Activated CD4-positive, CD25-positive, alpha-beta regulatory T cell treated with anti-CD3 and anti-CD28 coated beads, Interleukin-2, amount 50 U/mL, for 72 hours (primary cell): Measurements from ENCODE around the gene IFNG-AS1.

Experiments used
- DNase-seq: peaks from one replicate; pipeline ENCODE4 v3.0.0; 2021

IFNG-AS1 gene

DNA sequence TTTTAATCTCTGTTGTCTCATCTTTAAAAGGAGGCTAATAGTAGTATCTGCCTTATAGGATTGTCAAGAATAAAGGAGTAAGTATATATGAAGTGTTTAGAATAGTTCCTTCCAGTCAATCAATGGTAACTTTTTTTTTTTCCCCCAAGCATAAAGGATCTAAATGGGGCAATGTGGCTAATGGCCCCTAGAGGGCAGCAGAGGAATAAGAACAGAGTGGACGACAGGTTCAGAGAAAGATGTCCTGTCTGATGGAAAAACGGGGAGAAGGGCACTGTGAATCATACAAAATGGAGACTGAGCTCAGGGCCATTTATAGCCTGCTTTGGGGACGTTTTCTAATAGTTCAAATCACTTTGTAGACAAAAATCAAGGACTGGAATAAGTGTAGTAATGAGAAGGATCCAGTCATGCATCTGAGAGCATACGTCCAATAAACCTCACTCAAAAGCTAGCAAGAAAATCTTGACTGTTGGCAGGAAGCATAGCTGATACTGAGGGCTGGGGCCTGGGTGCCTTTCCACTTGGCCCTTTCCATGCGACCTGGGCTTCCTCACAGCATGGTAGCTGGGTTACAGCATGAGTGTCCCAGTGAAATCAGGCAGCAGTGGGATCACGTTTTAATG lies 51.3 kb downstream of the IFNG-AS1 start:
- DNase-seq = peak; percentile 58

DNA sequence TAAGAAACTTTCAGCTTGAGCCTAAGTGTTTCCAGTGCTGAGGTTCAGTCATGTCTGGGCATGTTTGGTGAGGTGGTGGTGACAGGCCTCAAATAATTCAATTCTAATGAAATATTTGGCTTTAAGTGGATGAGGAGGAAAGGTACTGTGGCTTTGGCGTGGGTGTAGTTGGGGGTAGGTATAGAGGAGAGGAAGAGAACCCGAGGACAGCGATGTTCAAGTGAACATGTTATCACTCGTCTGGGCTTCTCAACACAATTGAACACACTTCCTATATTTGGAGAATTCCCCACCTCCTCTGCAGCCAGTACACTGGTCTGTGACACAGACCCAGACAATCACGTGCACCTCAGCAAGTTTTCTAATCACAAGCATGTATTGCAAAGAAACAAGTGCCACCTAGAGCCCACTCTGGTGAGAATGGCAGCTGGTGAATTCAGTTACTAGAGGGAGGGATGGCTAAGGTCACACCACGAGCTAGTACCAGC lies 53.0 kb downstream of the IFNG-AS1 start:
- DNase-seq = no peak

DNA sequence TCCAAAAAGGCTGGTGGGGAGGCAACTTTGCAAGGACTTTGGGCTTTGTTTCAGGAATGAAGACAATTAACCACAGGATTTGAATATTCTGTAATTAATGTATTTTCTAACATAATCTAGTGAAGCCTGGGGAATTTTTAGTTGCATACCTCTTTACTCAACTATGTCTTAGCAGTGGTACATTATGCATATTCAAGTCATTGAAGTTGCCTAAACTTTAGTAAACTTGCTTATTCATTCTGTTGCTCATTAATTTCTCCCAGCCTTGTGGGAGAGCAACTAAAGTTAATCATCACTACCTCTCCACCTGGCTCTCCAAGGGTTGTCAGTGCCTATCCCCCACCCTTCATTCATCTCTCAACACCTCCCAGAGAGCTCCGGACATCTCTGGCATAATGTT lies 54.2 kb downstream of the IFNG-AS1 start:
- no peak for DNase-seq

DNA sequence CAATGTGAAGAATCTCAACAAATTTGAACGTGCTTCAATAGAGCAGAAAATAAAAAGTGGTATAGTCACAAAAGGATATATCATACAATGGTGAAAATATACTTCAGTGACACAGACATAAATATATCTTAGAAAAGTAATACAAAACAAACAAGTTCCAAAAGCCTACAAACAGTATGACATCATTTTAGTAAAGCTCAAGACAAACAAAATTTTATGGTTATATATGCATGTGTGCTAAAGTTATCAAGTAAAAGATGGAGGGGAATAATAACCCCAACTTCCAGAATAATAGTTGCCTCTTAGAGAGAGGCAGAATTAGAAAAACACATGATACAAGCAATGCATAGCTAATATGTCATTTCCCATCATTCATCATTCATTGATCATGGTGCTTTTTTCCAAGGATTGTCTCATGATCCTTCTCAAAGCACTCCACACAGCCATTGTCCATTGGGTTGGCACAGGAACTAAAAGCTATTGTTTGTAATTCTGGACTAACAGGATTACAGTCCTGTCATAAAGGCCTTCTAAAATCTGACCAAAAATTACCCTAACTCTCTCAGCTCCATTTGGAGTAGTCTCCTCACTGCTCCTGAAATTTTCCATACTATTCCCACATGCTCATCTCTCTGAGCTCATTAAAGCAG lies 59.5 kb downstream of the IFNG-AS1 start:
- DNase-seq = no peak

DNA sequence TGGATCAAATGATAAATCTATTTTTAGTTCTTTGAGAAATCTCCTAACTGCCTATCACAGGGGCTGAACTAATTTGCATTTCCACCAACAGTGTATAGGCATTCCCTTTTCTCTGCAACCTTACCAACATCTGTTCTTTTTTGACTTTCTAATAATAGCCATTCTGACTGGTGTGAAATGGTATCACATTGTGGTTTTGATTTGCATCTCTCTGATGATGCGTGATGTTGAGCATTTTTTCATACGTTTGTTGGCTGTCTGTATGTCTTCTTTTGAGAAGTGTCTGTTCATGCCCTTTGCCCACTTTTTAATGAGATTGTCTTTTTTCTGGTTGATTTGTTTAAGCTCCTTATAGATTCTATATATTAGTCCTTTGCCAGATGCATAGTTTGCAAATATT lies 67.1 kb downstream of the IFNG-AS1 start:
- DNase-seq = no peak

DNA sequence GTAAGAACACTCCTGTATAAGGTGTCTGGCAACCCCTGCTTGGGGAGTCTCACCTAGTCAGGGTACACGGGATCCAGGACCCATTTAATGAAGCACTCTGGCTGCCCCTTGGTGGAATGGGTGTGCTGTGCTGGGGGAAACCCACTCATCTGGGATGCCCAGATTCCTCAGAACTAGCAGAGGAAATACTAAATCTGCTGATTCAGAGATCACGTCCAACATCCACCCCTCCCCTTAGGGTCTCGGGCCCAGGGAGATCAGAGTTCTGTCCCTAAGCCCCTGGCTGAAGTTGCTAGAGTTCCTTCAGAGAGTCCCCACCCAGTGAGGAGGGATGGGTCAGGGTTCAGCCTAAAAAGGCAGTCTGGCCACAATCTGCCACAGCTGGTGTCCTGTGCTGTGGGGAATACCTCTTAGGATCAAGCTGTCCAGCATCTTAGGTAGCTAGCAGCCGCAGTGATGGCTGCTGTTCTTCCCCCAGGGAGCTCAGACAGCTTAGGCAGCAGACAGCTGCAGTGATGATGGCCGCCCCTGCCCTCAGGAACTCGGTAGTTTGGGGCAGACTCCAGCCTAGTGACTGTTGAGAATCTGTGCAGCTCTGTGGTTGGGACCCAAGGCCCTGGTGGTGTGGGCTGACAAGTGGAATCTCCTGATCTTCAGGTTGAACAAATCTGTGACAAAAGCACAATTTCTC lies 74.8 kb downstream of the IFNG-AS1 start:
- DNase-seq = no peak

DNA sequence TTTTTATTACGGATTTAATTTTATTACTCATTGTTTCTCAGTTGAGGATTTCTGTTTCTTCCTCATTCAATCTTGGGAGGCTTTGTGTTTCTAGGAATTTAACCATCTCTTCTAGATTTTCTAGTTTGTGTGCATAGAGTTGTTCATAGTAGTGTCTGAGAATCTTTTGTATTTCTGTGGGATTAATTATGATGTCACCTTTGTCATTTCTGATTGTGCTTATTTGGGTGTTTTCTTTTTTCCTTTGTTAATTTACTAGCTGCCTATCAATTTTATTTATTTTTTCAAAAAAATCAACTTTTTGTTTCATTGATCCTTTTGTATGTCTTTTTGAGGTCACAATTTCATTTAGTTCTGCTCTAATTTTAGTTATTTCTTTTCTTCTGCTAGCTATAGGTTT lies 75.9 kb downstream of the IFNG-AS1 start:
- no peak for DNase-seq

DNA sequence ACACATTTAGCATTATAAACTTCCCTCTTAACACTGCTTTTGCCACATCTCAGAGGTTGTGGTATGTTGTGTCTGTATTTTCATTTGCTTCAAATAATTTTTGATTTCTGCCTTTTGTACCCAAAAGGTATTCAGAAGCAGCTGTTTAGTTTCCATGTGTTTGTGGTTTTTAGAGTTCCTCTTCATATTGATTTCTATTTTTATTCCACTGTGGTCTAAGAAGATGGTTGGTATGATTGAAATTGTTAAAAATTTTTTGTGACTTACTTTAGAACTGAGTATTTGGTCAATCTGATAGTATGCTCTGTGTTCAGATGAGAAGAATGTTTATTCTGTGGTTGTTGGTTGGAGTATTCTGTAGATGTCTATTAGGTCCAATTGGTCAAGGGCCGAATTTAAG lies 76.4 kb downstream of the IFNG-AS1 start:
- no peak for DNase-seq

DNA sequence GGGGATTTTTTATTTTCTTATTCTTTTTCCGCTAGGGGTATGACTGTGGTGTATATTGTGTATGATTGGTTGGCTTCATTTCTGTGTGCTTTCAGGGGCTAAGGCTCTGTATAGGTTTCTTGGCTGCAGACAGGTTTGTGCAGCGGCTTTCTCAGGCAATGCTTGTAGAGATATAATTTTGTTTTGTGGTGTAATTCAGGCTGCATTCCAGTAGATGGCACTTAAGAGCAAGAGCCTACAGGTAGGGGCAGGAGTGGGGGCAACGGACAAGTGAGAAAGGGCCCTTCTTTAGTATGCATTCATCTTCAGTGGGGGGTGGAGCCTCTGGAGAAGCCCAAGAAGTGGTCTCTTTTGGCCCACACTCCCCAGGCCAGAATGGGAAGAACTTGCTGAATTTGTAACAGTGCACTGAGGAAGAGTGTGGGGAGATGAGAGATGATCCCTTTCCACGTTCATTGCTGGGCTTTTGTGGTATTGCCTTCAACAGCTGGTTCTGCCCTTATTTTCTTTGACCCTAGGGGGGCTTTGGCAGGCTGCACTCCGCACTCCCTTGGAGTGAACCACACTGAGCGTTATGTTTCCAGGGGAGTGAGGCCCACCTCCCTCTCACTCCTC lies 78.6 kb downstream of the IFNG-AS1 start:
- DNase-seq = no peak

DNA sequence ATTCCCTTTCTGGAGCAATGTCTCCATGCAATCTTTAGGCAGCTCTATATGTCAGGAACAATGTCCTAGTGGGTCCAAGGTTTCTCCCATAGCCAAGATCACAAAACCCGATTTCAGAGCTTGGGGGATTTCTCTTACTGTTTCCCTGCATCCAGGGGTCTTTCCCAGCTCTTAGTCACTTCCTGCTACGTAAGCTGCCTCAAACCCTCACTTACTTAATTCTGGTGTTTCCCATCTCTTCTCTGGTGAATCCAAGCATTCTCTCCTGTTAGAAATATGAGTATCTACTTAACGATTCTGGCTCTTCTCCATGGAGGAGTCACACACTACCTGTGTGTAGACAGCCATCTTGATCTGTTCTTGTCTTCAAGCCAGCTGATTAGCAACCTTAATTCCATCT lies 80.0 kb downstream of the IFNG-AS1 start:
- no peak for DNase-seq
